ENCODE results near the gene CNOT9.
A peak's percentile ranks its signal among the peaks of the same experiment; 100 is the strongest.
"Not testable (repeated sequence)": the region's sequence is repeated elsewhere in the genome, so short reads cannot be mapped to it uniquely, and the experiment has no call there.

Gene CNOT9, protein sequence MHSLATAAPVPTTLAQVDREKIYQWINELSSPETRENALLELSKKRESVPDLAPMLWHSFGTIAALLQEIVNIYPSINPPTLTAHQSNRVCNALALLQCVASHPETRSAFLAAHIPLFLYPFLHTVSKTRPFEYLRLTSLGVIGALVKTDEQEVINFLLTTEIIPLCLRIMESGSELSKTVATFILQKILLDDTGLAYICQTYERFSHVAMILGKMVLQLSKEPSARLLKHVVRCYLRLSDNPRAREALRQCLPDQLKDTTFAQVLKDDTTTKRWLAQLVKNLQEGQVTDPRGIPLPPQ

DNA sequence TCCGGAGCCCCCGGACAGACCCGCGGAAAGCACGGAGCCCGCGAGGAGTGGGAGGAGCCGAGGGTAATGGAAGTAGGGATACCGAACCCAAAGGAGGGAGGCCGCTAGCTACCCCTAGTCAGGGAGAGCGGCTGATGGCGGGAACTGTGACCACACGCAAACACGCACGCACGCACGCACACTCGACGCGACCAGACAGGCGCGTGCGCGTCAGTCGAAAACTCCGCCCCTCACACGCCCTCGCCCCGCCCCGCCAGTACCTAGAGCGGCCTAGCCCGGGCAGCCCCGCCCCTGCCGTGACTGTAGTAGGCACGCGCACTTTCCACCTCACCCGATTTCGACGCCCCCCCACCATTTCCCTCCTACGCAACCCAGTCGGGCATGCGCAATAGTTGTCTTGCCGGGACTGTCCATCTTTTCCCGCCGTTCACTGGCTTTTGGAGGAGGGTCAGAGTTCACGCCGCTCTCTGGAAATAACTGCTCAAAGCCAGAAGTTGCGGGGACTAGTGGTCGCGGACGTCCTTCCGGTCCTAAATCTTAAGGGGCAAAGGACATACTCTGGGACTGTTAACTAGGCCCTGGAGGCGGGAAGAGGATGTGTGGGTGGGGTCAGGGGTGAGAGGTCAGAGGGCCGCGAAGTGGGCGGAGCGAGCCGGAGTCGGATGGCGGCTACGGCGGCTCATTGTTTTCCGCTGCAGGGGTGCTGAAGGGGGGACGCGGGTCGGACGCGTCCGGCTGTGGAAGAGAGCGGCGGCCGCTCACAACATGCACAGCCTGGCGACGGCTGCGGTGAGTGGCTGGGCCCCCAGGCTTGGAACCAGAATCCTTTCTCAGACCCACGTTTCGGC lies at the start of gene CNOT9, which contains the start of gene USP37:
Gene CNOT9 (plus strand): TSS at position 650 of the 848 bp plus-strand sequence. CDS start 116 bp downstream, at position 766.
Gene USP37 (minus strand): TSS at position 162 of the 848 bp plus-strand sequence. CDS start 9,698 bp downstream, outside the sequence.
- peak; percentile 97 for DNase-seq (ENCODE audit: low spot score)

DNA sequence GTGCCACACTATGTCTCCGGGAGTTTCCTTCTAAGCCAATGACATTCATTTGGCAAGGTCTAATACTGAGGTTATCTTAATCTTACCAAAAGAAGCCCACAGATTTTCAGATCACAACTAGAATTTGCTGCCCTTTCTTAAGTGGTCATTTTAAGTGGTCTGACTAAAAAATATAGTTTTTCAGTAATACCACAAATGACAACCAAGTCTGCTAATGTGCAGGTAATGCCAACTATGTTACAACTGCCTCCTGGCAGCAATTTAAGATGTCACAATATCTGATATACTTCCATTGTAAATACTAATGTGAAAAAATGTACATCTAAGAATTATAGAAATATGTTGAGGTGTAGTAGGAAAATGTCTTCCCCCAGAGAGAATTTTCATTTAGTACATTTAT lies 49.8 kb upstream of the CNOT9 start:
- DNase-seq (ENCODE audit: low spot score): no peak

DNA sequence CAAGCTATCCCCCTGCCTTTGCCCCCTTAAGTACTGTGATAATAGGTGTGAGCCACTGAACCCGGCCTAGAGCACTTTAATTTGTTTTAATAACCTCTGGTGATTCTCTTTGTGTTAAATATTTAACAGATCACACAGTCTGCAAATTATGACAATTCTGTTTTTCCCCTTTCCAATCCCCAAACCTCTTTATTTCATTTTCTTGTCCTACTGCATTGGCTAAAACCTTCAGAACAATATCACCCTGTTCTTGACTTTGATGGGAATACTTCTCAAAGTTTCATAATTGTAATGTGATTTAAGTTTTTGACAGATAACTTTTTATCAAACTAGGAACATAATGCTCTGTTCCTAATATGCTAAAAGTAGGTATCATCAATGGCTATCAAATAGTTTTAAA lies 45.0 kb upstream of the CNOT9 start:
- no peak for DNase-seq (ENCODE audit: low spot score)

DNA sequence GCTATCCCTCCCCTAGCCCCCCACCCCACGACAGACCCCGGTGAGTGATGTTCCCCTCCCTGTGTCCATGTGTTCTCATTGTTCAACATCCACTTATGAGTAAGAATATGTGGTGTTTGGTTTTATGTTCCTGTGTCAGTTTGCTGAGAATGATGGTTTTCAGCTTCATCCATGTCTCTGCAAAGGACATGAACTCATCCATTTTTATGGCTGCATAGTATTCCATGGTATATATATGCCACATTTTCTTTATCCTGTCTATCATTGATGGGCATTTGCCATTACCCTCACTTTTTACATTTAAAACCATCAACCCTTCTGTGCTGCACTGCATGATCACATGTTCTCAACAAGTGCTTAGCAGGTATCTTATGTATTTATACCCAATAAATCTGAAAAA lies 40.2 kb upstream of the CNOT9 start:
- not testable (repeated sequence) for DNase-seq (ENCODE audit: low spot score)

DNA sequence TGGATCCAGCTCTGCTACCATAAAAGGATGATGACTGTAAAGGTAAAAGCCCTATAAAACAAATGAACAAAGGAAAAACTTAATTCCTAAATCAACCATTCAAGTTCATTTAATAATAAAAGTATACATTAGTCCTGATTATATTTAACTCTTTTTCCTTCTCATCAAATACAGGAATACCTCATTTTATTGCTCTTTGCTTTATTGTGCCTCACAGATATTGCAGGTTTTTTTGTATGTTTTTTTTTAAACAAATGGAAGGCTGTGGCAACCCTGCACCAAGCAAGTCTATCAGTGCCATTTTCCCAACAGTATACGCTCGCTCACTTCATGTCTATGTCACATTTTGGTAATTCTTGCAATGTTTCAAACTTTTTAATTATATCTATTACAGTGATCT lies 38.6 kb upstream of the CNOT9 start:
- no peak for DNase-seq (ENCODE audit: low spot score)

DNA sequence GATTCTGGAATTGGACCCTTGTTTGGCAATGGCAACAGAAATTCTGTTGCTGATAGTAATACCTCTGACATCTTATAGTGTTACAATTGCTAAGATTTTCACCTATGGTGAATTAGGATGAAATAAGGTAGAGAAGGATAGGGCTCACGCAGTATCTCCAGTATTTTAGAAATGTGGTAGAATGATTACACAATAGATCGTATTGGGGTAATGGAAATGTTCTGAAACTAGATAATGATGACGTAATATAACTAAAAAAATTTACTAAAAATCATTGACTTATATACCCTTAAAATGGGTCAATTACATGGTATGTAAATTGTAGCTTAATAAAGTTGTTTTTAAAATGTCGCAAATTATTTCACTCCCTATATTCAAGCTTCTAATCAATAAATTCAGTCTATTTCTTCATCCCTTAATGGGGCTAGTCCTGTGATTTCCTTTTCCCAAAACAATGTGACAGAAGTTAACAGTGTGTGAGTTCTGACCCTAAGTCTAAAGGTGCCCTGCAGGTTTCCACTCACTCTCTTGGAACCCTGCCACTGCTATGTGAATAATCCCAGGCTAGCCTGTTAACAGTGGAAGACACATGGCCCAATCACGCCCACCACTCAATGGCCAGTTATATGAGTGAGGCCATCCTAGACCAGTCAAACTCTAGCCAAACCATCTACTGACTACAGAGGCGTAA lies 31.7 kb upstream of the CNOT9 start:
- DNase-seq (ENCODE audit: low spot score): no peak

DNA sequence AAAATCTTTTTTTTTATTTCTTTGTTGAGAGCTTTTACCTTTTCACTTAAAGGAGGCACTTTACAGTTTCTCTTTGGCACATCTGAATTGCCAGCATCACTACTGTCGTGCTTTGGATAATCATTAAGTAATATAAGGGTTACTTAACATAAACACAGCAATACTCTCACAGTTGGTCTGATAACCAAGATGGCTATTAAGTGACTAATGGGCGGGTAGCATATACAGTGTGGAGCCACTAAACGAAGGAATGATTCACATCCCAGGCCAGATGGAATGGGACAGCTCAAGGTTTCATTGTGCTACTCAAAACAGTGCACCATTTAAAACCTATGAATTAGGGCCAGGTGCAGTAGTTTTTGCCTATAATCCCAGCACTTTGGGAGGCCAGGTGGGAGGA lies 28.6 kb upstream of the CNOT9 start:
- no peak for DNase-seq (ENCODE audit: low spot score)

DNA sequence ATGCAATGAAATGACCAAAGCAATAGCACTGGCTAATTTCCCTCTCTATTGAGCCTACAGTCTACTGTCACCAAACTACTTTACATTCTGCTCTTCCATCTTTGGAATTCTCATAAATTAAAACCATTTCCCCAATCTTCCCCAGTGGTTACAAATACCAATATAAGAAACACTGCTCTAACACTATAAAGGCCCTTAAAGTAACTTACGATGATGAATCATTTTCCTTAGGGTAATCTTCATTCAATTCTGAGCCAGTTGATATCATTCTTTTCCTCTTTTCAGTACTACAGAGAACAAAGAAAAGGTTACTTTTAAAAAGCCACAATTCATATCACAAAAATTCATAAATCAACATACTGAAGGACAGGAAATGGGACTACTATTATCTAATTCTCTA lies 22.6 kb upstream of the CNOT9 start:
- no peak for DNase-seq (ENCODE audit: low spot score)

DNA sequence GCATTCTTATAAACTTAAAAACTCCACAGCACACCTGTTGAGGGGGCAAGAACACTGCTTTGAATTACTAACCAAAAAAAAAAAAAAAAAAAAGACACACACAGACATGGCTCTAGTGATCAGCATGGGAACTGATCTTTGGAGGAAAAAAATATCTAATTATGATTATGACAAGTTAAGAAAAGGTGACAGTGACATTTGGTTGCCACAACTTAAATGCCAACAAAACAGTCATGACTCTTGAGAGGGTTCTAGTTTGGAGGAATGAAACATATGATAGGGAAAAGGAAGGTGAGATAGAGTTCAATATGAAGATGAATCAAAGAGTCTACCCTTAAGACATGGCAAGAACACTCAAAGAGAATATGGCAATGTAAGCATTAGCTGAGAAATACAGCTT lies 21.1 kb upstream of the CNOT9 start:
- DNase-seq (ENCODE audit: low spot score): no peak

DNA sequence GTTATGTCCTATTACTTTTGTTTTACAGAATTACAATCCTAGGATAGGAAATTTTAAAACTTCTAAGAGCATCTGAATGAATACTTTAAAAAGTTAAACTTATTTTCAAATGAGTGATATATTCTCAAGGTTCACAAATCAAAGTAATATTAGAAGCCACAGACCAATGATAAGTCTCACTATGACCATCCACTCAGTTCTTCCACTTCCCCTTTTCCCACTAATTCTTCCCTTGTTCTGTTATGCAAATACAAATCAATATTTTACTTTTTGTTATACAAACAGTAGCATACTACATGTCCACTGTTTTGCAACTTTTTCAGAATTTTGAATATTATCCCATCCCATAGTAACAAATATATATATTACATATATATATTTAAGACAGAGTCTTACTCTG lies 20.7 kb upstream of the CNOT9 start:
- DNase-seq (ENCODE audit: low spot score): no peak

DNA sequence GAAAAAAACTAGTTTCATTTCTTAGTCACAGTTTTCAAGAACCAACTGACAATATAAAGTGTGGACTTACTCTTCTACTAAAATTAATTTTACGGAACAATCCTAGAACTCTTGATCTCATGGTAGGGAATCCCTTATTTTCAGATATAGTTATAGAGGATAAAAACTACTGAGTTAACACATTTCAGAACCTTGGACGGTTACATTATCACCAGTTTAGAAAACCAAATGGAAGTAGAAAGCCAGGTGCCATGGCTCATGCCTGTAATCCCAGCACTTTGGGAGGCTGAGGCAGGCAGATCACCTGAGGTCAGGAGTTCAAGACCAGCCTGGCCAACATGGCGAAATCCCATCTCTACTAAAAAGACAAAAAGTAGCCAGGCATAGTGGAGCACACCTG lies 14.4 kb upstream of the CNOT9 start:
- DNase-seq (ENCODE audit: low spot score): not testable (repeated sequence)

DNA sequence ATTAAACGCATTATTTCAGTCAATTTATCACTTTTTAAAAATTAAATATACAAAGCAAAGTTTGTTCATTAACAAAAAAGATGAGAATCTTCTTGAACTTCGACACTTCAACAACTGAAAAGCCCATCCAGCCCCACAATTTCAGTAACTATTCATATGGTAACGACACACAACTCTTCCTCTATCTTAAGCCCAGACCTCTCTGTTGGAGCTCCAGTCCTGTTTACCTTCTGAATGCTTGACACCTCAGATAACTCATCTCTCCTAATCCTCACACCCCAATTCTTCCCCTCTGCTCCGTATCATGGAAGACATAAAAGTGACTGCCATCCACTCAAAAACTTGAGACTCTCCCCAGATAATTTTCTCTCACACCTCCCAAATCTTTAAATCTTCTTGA lies 13.1 kb upstream of the CNOT9 start:
- DNase-seq (ENCODE audit: low spot score): no peak

DNA sequence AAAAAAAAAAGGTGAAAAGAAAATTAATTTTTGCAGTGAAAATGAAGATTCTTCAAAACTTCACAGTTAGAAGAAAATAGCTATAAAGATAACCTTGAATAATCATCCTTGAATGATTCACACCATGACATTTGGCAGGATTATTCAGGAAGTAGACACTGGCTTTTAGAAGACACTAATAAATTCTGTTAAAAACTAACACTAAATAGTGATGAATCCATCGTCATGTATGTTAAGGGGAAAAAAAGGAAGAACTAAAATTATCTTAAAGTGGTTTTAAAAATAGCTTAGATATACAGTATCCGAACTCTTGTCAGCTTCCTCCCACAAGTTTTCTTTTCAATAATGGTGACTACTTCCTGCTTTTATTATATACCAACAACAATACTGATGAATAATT lies 10.7 kb upstream of the CNOT9 start:
- peak; percentile 44 for DNase-seq (ENCODE audit: low spot score)

DNA sequence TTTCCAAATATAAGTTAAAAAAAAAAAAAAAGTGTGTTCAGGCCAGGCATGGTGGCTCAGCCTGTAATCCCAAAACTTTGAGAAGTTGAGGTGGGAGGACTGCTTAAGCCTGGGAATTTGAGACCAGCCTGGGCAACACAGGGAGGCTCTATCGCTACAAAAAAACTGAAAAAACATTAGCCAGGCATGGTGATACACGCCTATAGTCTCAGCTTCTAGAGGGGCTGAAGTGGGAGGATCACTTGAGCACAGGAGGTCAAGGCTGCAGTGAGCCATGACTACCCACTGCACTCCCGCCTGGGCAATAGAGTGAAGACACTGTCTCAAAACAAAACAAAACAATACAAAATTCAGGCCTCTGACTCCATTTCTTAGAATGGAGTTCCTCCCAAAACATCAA lies 9.7 kb upstream of the CNOT9 start:
- no peak for DNase-seq (ENCODE audit: low spot score)

DNA sequence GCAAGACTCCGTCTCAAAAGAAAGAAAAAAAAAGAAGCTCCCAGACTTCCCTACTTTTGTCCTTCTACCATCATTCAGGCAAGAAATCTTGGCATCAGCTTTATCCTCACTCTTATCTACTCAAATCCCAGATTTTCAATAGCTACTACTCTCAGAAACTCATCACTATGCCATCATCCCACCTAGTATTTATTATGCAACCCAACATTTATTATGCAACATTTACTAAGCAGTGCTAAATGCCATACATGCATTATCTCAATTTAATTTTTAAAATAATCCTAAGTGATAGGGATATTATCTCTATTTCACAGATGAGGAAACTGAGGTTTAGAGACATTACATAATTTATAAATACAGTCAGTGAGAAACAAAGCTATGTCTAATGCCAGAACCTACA lies 4.6 kb upstream of the CNOT9 start:
- no peak for DNase-seq (ENCODE audit: low spot score)

DNA sequence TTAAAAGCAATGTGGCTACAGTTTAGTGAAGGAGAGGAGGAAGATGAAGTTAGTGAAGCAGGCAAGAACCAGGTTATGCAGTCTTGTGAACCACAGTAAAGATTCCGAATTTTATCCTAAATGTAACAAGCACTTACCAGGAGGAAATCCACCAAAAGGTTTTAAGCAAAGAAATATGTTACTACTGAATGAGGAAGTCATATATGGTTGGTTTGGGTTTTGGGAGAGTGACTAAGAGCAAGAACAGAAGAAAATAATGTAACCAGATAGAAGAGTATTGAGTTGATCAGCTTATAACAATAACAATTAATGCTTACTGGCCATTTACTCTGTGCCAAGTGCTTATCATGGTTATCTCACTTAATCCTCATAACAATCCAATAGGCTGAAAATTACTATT lies 2.3 kb upstream of the CNOT9 start:
- no peak for DNase-seq (ENCODE audit: low spot score)

DNA sequence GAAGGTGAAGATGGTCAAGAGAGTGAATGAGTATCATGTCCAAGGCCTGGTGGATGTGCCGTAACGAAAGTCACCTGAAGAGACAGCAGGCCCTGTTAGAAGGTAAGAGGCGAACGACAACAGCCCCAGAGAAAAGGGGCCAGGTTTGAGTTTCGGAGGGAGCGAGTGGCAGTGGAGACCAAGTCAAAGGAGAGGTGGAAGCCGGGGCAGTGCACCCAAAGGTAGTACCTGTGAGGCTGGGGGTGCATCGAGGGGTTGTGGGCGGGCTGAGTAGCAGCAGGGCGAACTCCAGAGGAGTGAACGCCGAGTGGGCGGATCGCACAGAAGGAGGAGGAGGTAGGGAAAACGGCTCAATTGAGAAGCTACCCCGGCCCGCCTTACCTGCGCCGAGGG lies 846 bp upstream of the CNOT9 start:
- DNase-seq (ENCODE audit: low spot score): no peak

DNA sequence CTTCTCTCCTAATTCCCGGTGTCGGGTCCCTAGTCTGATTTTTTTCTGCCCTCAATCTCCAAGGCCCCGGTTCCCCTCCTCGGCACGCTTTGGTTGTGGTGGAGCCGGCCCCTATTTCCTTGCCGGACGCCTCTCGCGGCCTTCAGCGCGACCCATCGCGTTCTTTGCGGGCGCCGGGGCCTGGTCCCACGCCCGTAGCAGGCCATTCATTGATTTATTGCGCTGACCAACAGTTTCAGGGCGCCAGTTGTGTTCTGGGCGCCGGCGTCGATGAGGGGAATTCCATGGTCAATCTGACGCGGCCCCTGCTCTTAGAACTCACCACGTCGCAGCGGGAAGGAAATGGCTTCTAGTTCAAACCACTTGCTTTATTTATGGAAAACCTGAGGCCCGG lies 396 bp downstream of the CNOT9 start:
- peak; percentile 51 for DNase-seq (ENCODE audit: low spot score)

DNA sequence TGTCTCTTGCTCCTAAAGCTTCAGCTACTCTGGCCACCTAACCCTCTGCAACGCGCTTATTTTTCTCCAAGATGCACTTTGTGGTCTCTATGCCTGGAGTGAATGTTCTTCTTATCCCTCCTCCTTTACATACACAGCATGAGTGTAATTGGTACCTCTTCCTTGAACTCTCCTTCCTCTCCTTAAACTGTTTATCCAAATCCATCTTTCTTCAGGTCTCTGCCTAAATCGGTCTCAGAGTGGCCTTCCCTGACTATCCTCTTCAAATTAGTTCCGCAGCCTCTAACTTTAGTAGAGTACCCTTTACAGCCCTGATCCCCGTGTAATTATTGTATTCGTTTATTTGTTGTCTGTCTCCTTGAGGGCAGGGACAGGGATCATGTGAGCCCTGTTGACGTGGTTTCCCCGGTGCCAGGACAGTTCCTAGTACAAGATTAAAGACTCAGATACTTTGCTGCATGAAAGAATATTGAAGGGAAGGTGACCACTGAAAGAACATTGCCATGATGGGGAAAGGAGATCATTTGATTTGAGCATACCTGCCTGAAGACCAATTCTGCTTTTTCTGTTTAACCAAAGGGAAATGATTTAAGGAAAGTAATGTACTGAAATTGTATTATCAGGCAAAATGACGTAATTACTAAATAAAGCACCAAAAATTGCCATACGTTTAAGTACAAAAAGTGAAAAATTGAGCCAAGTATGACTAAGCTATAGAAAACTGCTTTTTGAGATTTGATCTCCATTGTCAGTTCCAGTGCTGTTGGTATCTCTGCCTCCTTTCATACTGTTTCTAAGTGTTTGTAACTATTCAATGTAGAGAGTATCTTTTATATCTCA lies 1.2 kb downstream of the CNOT9 start:
- DNase-seq (ENCODE audit: low spot score): peak; percentile 51

DNA sequence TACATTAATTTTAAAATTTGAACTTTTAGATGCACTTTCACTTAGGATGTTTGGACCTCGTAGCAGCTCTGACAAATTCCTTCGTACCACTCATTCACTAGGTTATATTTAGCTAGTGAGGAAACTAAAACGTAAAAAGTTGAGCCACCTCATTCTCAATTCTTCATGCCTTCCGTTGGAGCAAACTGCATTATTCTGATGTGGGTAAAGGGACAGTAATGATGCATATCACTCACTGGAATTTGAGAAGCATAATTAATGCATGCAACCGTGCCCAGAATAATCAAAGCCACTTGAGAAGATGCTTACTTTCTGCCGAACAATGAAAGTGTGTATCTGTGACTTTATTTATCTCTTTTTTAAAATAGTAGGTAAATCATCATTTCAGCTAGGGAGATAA lies 2.2 kb downstream of the CNOT9 start:
- peak; percentile 74 for DNase-seq (ENCODE audit: low spot score)

DNA sequence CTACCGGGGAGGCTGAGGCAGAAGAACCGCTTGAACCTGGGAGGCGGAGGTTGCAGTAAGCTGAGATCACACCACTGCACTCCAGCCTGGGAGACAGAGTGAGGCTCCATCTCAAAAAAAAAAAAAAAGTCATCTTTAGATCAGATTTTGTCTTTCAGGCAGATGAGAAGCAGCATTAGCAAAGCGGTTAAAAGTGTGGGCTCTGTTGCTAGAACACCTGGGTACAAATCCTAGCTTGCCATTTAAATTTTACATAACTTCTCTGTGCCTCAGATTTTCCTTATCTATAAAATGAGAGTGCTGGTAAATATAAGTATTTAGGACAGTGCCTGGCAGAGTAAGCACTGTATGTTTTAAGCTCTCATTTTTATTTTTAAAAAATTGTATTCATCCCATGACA lies 8.2 kb downstream of the CNOT9 start:
- DNase-seq (ENCODE audit: low spot score): no peak
